Neural cell (in vitro differentiated cells): ENCODE results near the gene RECQL.

ENCODE experiments used
- CTCF ChIP-seq: fragments of 450-650 bp; IDR thresholded peaks from 2 replicates; pipeline ENCODE4 v1.5.1; 2014; ENCODE audit warnings: antibody characterized with exemption, mild to moderate bottlenecking, moderate library complexity; ENCODE audit not compliant: poor library complexity, severe bottlenecking
- POLR2AphosphoS5 ChIP-seq: IDR thresholded peaks from 2 replicates; pipeline ENCODE4 v1.6.1; 2012

- no peak for TF ChIP-seq CTCF
- TF ChIP-seq POLR2AphosphoS5: no peak
These were observed 71.4 kb downstream of the RECQL start for GRCh38 chr12:21429994-21430393.
